ENCODE results near the gene ABTB2.
"Not testable (repeated sequence)": the region's sequence is repeated elsewhere in the genome, so short reads cannot be mapped to it uniquely, and the experiment has no call there.

ABTB2 gene

GRCh38 chr11:34233215-34233614 is 124.6 kb downstream of the ABTB2 start:
- DNase-seq: no peak

- no peak for DNase-seq
Measured at GRCh38 chr11:34232807-34233206, 125.0 kb downstream of the ABTB2 start.

GRCh38 chr11:34226210-34226609 is 131.6 kb downstream of the ABTB2 start:
- no peak for DNase-seq

- DNase-seq: no peak
Measured at GRCh38 chr11:34225091-34225490, 132.7 kb downstream of the ABTB2 start.

GRCh38 chr11:34224434-34224966 is 133.3 kb downstream of the ABTB2 start:
- no peak for DNase-seq

- DNase-seq: no peak
Measured at GRCh38 chr11:34223907-34224306, 133.9 kb downstream of the ABTB2 start.

- DNase-seq: no peak
Measured at GRCh38 chr11:34223021-34223813, 134.6 kb downstream of the ABTB2 start.

- no peak for DNase-seq
Measured at GRCh38 chr11:34222030-34222429, 135.8 kb downstream of the ABTB2 start.

GRCh38 chr11:34219941-34220370 is 137.9 kb downstream of the ABTB2 start:
- no peak for DNase-seq

GRCh38 chr11:34219279-34219678 is 138.5 kb downstream of the ABTB2 start:
- DNase-seq: no peak

GRCh38 chr11:34218756-34219155 is 139.1 kb downstream of the ABTB2 start:
- DNase-seq: not testable (repeated sequence)

GRCh38 chr11:34218067-34218466 is 139.7 kb downstream of the ABTB2 start:
- DNase-seq: no peak

- no peak for DNase-seq
Measured at GRCh38 chr11:34216706-34217105, 141.1 kb downstream of the ABTB2 start.

GRCh38 chr11:34215806-34216453 is 141.9 kb downstream of the ABTB2 start:
- DNase-seq: no peak

GRCh38 chr11:34214961-34215805 is 142.6 kb downstream of the ABTB2 start:
- DNase-seq: peak; percentile 50 to 52

- no peak for DNase-seq
Measured at GRCh38 chr11:34213366-34213765, 144.4 kb downstream of the ABTB2 start.

- no peak for DNase-seq
Measured at GRCh38 chr11:34212566-34212965, 145.2 kb downstream of the ABTB2 start.

GRCh38 chr11:34209809-34210208 is 148.0 kb downstream of the ABTB2 start:
- DNase-seq: no peak

- DNase-seq: no peak
Measured at GRCh38 chr11:34208266-34209135, 149.3 kb downstream of the ABTB2 start.

- no peak for DNase-seq
Measured at GRCh38 chr11:34207487-34208180, 150.2 kb downstream of the ABTB2 start.
